GM18520 (cell line): ENCODE measurements around the gene NXT1.

ENCODE experiments used
- ATAC-seq: cut with Tn5 transposase; IDR thresholded peaks from one replicate; pipeline ENCODE4 v1.9.1; 2021; ENCODE audit not compliant: unreplicated experiment

Gene NXT1

GRCh38 chr20:23386304-23387117 lies 35.9 kb downstream of the NXT1 start:
- no peak for ATAC-seq

- ATAC-seq: no peak
These were observed 36.5 kb downstream of the NXT1 start for GRCh38 chr20:23387118-23387443.

- no peak for ATAC-seq
These were observed 39.6 kb downstream of the NXT1 start for GRCh38 chr20:23390091-23390774.

GRCh38 chr20:23391707-23392310 lies 41.2 kb downstream of the NXT1 start:
- no peak for ATAC-seq

- ATAC-seq: no peak
These were observed 43.6 kb downstream of the NXT1 start for GRCh38 chr20:23393996-23394775.

GRCh38 chr20:23396950-23397627 lies 46.5 kb downstream of the NXT1 start:
- no peak for ATAC-seq

GRCh38 chr20:23397961-23398360 lies 47.4 kb downstream of the NXT1 start:
- no peak for ATAC-seq

- ATAC-seq: peak; percentile 52
These were observed 49.1 kb downstream of the NXT1 start for GRCh38 chr20:23399568-23400241.

GRCh38 chr20:23401051-23401450 lies 50.5 kb downstream of the NXT1 start:
- ATAC-seq: no peak

- no peak for ATAC-seq
These were observed 53.2 kb downstream of the NXT1 start for GRCh38 chr20:23403751-23404150.

GRCh38 chr20:23404196-23404595 lies 53.6 kb downstream of the NXT1 start:
- ATAC-seq: no peak
